HG02623 (cell line): ENCODE data around the gene MPV17.
"Not testable (repeated sequence)": the region's sequence is repeated elsewhere in the genome, so short reads cannot be mapped to it uniquely, and the experiment has no call there.

Source experiments
- ATAC-seq: cut with Tn5 transposase; IDR thresholded peaks from one replicate; pipeline ENCODE4 v1.9.1; 2021; ENCODE audit warnings: moderate library complexity; ENCODE audit not compliant: unreplicated experiment

The MPV17 gene

DNA sequence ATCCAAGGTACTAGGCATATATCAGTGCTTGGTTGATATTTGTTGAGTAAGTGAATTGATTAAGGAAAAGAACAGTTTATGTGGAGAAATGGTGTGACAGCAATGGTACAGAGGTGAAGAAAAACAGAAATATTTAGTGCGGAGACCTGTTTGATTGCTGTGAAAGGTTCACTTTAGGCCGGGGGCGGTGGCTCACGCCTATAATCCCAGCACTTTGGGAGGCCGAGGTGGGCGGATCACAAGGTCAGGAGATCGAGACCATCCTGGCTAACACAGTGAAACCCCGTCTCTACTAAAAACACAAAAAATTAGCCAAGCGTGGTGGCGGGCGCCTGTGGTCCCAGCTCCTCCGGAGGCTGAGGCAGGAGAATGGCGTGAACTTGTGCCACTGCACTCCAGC, 54.6 kb downstream of the MPV17 start:
- not testable (repeated sequence) for ATAC-seq

DNA sequence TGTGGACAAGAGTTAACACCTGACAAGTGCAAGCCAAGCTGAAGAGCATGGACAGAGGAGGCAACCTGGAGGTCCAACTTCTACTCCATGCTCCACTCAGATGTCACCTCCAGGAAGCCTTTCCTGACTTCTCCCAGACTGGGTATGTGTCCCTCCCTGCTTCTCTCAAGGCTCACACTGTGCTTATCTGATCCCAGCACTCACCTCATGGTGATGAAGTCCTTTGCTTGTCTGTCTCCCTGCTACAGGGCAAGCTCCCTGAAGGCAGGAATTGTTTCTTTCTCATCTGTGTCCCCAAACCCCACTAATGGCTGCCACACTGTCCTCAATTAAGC, 57.4 kb downstream of the MPV17 start:
- ATAC-seq: no peak

DNA sequence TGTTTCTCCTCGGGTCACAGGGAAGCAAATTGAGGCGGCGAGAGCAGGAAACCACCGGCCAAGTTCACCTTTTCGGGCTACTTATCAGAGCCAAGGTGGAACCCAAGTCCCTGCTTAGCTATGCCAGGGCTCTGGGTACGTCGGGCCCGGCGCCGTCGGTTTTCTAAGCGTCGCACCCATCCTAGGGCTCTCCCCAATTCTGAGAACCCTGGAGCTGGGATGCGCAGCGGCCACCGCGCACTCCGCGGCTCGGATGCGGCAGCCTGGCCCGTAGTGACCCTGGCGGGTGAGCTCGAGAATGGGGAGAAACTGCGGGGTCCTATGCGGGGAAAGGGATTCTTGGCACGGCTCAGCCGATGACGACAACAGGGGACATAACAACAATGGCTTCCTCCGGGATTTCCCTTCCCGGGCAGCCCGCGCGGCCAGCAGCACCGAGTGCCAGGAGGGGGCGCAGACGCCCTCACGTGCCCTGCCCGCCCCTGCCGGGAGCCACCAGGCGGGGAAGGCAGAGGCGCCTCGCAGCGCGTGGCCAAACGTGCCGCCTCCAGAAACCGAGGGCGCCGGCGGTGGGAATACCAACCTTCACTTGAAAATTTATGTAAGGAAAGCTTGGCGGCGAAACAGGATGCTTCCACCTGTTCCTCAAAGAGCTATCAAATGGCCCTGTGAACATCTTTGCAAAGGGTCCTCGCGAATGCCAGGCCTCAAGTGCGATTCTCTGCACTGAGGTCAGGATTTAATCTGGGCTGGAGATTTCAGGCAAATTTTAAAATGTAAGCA, 58.0 kb downstream of the MPV17 start:
- no peak for ATAC-seq

DNA sequence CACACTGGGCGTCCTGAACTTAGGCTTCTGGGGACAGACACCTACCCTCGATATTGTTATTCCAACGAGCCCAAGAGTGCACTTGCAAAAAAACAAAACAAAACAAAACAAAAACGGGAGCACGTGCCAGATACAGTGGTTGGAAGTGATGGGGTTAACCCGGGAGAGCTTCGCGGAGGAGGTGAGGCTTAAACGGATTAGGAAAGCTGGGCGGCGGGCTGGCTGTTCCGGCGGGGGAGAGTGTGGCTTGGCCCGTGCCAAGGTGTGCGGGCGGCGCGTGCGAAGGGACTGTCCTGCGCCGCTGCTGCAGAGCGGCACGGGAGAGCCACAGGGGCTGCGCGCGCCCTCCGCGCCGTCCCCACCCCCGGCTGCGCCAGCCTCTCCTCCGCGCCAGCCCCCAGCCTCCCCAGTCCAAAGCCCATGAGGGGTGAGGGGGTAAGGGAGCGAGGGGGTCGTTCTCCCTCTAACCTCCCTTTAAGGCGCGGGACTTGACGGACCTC, 58.6 kb downstream of the MPV17 start:
- ATAC-seq: no peak

DNA sequence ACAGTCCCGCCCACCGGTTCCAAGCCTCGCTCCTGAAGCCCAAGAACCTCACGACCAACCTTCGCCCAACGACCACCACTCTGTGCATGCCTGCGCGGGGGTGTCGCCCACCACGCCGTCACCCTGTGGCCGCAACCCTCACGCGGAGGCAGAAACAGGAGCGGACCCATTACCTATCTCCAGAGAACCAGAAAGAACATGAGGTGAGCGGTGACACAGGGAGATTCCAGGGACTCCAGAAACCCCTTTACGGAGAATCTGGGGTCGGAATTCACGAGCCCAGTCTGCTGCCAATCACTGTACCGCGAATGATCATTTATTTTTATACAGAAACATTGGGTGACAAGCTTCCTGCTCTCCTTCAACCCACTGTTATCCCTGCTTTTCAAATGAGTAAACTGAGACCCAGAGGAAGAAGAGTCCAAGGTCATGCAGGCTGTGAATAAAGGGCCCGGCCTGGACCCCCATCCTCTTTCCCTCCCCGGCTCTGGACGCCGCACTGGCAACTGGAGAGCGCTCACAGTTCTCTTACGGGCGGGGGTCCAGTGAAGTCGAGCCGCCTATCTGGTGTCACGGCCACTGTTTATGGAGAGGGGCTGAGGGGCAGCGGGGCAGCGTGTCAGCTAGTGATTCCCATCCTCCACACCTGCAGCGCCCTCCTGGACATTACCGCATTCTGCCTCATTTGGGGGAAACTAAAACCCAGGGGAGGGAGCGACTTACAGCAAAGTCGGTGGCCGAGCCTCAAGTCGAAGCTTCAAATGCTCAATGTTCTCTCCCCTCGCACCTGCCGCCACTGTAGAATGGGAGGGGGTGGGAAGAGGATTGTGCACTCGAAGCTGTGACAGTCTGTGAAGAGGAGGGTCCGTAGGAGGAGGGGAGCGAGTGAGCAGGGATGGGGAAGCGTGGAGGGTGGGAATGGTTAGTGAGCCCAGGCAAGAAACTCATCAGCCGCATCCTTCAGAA, 59.3 kb downstream of the MPV17 start:
- no peak for ATAC-seq

DNA sequence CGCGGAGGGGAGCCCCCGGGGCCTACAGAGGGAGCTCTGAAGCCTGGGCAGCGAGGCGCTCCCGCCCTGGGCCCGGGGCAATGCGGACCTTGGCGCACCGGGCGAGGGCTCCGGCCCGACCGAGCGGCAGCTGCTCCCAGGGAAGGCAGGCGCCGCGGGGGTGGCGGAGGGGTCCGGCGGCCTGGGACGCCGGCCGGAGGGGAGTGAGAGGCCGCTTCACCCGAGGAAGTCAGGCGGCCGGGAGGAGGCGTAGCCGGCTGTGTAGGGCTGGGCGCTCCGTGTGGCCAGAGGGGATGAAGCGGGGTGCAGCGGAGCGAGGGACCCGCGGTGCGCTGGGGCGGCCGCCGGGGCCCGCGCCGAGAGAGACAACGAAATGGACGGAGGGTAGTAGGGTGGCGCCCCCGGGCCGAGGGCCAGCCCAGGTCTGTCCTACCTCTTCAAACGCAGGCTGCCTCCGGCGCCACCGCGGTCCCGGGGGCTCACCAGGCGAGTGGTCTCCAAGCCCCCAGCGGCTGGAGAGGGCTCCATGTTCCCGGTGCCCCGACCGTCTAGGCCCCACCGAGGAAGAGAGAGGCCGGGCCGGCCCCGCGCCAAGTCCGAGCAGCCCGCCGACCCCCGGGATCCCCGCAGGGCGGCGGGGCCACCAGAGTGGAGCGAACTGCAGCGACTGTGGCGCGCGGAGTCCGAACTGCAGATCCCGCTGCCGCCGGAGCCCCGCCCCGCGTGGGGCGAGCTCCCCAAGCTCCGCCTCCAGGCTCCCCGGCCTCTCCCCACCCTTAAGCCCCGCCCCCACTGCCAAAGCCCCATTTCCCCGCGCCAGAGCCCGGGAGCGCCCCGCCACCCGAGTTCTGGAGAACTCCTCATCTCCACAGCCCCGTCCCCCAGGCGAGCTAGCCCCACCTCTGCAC, 60.3 kb downstream of the MPV17 start, which contains the start of gene SLC30A3:
Gene SLC30A3, minus strand, starts transcription at position 669 of the 908 bp plus-strand sequence. Its CDS starts 141 bp downstream, at position 528.
- no peak for ATAC-seq

DNA sequence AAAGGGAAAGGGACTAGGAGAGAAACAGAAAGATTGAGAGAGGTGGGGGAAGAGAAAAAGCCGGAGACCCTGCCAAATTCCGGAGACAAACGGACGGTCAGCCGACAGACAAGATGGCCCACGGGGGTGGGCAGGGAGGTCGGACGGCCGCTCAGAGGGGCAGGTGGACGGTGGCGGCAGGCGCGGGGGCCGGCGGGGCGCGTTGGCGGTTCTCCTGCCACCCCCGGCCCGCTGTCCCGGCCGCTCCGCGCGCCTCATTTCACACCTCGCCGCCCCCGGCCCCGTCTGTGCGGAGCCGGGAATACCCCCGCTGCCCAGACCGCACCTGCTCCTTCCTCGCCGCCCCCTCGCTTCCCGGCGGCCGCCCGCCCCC, 61.0 kb downstream of the MPV17 start:
- no peak for ATAC-seq

DNA sequence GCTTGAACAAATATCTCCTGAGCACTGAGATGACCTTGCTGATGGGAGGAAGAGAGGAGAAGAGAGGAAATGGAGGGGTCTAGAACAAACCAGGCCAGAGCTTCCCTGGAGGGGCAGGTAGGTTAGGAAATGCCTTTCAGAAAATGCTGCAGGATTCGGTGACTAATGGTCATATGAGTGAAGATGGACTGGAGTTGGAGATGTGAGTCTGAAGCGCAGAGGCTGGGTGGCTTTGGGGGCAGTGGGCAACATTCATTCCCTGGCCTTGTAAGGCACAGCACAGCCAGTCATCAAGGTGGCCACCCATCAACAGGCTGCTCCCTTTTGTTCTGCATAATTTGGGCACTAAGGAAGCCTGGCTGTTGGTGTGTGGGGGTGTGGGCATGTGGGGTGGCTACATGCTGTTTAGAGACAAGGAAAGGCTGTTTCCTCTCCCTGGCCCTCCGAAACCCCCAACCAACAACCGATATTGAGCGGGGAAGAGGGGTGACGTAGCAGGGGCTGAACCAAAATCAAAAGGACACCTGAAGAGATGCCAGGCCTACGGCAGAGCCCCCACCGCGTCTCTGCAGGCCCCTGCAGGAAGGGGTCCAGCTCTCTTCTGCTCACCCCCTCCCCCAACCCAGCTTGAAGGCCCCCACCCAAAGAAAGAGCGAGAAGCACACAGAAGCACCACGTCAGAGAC, 61.5 kb downstream of the MPV17 start:
- no peak for ATAC-seq
